RWPE2 (cell line): ENCODE results near the gene ARFGEF3.

Experiments used
- ATAC-seq: fragments of 200-7000 bp; cut with Tn5 transposase; 3 replicates; pipeline ENCODE4 v1.9.1; 2021; ENCODE audit warnings: low read depth
- DNase-seq: peaks from one replicate; pipeline ENCODE4 v3.0.0-alpha.2; 2020; ENCODE audit warnings: low spot score
- H3K27ac ChIP-seq: fragments of 450-650 bp; 2 replicates; pipeline ENCODE4 v1.5.1; 2017; ENCODE audit warnings: mild to moderate bottlenecking; ENCODE audit not compliant: poor library complexity, severe bottlenecking
- H3K27me3 ChIP-seq: fragments of 250-450 bp; sonication (Bioruptor Pico); 2 replicates; pipeline ENCODE4 v1.5.1; 2021; ENCODE audit warnings: mild to moderate bottlenecking, moderate library complexity; ENCODE audit not compliant: insufficient read depth, poor library complexity, severe bottlenecking
- H3K36me3 ChIP-seq: fragments of 250-450 bp; sonication (Bioruptor Pico); 2 replicates; pipeline ENCODE4 v1.5.1; 2020; ENCODE audit warnings: low read depth, mild to moderate bottlenecking, moderate library complexity
- H3K4me1 ChIP-seq: fragments of 250-450 bp; sonication (Bioruptor Pico); 2 replicates; pipeline ENCODE4 v1.5.1; 2021; ENCODE audit warnings: mild to moderate bottlenecking, moderate library complexity; ENCODE audit not compliant: insufficient read depth, poor library complexity, severe bottlenecking
- H3K4me3 ChIP-seq: fragments of 250-450 bp; sonication (Bioruptor Pico); 2 replicates; pipeline ENCODE4 v1.5.1; 2021; ENCODE audit warnings: mild to moderate bottlenecking, moderate library complexity; ENCODE audit not compliant: severe bottlenecking
- H3K9me3 ChIP-seq: fragments of 250-450 bp; sonication (Bioruptor Pico); 2 replicates; pipeline ENCODE4 v1.5.1; 2021; ENCODE audit warnings: mild to moderate bottlenecking, moderate library complexity; ENCODE audit not compliant: severe bottlenecking
- TF ChIP-seq, protein P1 (sequence below): fragments of 450-650 bp; IDR thresholded peaks from one replicate; pipeline ENCODE4 v1.5.1; 2017; ENCODE audit warnings: mild to moderate bottlenecking, moderate library complexity; ENCODE audit not compliant: poor library complexity, severe bottlenecking

Gene ARFGEF3, protein sequence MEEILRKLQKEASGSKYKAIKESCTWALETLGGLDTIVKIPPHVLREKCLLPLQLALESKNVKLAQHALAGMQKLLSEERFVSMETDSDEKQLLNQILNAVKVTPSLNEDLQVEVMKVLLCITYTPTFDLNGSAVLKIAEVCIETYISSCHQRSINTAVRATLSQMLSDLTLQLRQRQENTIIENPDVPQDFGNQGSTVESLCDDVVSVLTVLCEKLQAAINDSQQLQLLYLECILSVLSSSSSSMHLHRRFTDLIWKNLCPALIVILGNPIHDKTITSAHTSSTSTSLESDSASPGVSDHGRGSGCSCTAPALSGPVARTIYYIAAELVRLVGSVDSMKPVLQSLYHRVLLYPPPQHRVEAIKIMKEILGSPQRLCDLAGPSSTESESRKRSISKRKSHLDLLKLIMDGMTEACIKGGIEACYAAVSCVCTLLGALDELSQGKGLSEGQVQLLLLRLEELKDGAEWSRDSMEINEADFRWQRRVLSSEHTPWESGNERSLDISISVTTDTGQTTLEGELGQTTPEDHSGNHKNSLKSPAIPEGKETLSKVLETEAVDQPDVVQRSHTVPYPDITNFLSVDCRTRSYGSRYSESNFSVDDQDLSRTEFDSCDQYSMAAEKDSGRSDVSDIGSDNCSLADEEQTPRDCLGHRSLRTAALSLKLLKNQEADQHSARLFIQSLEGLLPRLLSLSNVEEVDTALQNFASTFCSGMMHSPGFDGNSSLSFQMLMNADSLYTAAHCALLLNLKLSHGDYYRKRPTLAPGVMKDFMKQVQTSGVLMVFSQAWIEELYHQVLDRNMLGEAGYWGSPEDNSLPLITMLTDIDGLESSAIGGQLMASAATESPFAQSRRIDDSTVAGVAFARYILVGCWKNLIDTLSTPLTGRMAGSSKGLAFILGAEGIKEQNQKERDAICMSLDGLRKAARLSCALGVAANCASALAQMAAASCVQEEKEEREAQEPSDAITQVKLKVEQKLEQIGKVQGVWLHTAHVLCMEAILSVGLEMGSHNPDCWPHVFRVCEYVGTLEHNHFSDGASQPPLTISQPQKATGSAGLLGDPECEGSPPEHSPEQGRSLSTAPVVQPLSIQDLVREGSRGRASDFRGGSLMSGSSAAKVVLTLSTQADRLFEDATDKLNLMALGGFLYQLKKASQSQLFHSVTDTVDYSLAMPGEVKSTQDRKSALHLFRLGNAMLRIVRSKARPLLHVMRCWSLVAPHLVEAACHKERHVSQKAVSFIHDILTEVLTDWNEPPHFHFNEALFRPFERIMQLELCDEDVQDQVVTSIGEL (N-terminal part only)

DNA sequence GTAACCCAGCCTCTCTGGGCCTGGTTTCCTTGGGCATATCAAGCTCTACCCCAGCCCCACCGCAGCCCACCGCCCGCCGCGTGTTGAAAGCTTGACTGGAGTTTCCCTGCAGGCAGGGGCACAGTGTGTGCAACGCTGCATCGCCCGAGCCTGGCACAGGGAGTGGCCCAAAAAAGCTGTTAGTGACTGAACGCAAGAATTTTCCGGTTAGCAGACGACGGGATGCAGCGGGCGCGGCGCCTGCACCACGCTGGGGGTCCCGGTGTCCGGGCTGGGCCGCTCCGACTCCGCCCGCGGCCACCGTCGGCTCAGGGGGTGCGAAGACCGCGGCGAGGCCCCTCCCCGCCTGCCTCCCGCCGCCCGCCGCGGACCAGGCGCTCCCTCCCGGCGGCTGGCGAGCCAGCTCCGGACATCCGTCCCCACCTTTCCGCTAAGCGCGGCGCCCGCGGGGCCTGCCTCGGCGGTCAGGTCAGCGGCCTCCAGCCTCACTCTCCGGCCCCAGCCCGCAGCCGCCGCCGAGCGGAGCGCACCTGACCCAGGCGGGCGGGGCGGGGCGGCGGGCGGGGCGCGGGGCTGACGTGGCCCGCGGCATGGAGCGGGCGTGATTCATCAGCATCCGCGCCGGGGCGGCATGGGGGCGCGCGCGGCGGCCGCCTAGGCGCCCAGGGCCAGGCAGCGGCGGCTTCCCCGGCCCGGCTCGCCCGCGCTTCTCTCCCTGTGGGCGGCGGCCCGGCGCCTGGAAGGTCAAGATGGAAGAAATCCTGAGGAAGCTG, at the start of gene ARFGEF3:
TSS of gene ARFGEF3 (plus strand) at position 602 of the 773 bp plus-strand sequence. CDS start at position 750, 148 bp downstream.
- H3K4me3 ChIP-seq: peak within 1 kb of the TSS; percentile 53
- H3K9me3 ChIP-seq: no peaks in the 10 kb centered on the region
- H3K27ac ChIP-seq: no peak within 1 kb of the TSS
- ATAC-seq (peak; percentile 86), DNase-seq (peak; percentile 66)
- TF ChIP-seq, protein P1, sequence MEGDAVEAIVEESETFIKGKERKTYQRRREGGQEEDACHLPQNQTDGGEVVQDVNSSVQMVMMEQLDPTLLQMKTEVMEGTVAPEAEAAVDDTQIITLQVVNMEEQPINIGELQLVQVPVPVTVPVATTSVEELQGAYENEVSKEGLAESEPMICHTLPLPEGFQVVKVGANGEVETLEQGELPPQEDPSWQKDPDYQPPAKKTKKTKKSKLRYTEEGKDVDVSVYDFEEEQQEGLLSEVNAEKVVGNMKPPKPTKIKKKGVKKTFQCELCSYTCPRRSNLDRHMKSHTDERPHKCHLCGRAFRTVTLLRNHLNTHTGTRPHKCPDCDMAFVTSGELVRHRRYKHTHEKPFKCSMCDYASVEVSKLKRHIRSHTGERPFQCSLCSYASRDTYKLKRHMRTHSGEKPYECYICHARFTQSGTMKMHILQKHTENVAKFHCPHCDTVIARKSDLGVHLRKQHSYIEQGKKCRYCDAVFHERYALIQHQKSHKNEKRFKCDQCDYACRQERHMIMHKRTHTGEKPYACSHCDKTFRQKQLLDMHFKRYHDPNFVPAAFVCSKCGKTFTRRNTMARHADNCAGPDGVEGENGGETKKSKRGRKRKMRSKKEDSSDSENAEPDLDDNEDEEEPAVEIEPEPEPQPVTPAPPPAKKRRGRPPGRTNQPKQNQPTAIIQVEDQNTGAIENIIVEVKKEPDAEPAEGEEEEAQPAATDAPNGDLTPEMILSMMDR: no peak
- no peaks in the 10 kb centered on the region for H3K36me3 ChIP-seq
- peaks cover 15% of the 10 kb centered on the region for H3K27me3 ChIP-seq
- no peaks in the 10 kb centered on the region for H3K4me1 ChIP-seq

DNA sequence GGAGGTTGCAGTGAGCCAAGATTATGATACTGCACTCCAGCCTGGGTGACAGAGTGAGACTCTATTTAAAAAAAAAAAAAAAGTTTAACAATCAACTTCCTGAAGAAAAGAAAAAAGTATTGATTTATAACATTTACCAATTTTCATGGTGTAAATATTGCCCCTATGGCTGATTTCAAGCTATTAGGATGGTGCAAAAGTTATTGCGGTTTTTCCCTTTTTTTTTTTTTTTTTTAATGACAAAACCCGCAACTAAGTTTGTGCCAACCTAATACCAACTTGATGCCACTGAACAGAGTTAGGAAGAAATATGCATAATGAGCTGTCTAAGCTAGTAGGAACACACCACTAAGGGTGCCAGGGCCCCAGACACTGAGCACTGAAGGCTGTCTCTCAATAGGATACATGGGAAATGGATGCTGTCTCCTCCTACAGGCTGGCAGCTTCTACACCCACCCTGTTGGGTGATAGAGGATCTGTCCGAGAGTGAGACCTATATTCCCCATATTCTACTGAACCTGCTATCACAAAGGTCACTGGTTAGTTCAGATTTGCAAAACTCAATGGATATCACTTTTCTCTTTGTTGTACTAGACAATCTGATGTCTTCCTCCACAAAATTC, 48.0 kb upstream of the ARFGEF3 start:
- ATAC-seq (no peak), DNase-seq (no peak)
- Histone ChIP-seq H3K9me3 (no peaks in the 10 kb centered on the region), H3K36me3 (no peaks in the 10 kb centered on the region), H3K27ac (no peak overlapping the region), H3K4me3 (no peak overlapping the region), H3K27me3 (no peaks in the 10 kb centered on the region), H3K4me1 (peaks cover 6% of the 10 kb centered on the region)
- TF ChIP-seq, protein P1: no peak

DNA sequence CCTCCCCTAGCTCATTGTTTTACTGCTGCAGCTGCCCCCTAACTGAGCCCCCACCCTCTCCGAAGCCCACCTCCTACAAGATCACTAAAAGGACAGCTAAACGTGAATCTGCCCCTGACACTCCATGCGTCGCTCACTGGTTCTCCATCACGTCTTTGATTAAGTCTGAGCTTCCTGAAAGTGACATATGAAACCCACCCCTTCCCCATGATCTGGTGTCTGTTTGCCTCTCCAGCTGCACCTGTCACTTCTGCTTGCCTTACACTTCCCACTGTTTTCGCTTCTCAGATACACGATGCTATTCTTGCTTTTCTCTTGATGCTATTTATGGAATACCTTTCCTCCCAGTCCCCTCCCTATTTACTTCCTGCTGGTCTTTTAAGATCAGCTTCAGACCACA, 46.5 kb upstream of the ARFGEF3 start:
- ATAC-seq: no peak
- no peak for DNase-seq
- Histone ChIP-seq H3K4me3 (no peak overlapping the region), H3K9me3 (no peaks in the 10 kb centered on the region), H3K36me3 (no peaks in the 10 kb centered on the region), H3K27me3 (no peaks in the 10 kb centered on the region), H3K4me1 (no peaks in the 10 kb centered on the region), H3K27ac (no peak overlapping the region)
- TF ChIP-seq, protein P1: no peak
